Fibroblast of lung (primary cell): ENCODE data around the gene AZIN2. TPM values are rescaled to one million over a fixed set of nuclear protein-coding genes. Genes with fewer than 3 reads are reported as not detected.

Source experiments
- DNase-seq, 2 donors: peaks; one replicate each; pipeline versions ENCODE4 v3.0.0 to v3.0.0-alpha.2; 2010; ENCODE audit warnings: low read depth in 2 of 2
- H2AFZ ChIP-seq: 2 replicates; pipeline ENCODE4 v1.5.1; 2012; ENCODE audit warnings: low read length, control low read depth, inconsistent platforms
- H3K27ac ChIP-seq: 2 replicates; pipeline ENCODE4 v1.5.1; 2011; ENCODE audit warnings: low read length, control low read depth; ENCODE audit not compliant: insufficient read depth
- H3K27me3 ChIP-seq: 2 replicates; pipeline ENCODE4 v1.5.1; 2011; ENCODE audit warnings: mild to moderate bottlenecking, low read length; ENCODE audit not compliant: control insufficient read depth, insufficient read depth
- H3K36me3 ChIP-seq: 2 replicates; pipeline ENCODE4 v1.5.1; 2011; ENCODE audit warnings: low read length; ENCODE audit not compliant: control insufficient read depth, insufficient read depth
- H3K4me1 ChIP-seq: 2 replicates; pipeline ENCODE4 v1.5.1; 2011; ENCODE audit warnings: low read length; ENCODE audit not compliant: control insufficient read depth, insufficient read depth; ENCODE audit errors: extremely low read depth
- H3K4me2 ChIP-seq: 2 replicates; pipeline ENCODE4 v1.5.1; 2011; ENCODE audit warnings: low read length, control low read depth; ENCODE audit not compliant: insufficient read depth; ENCODE audit errors: extremely low read depth
- H3K4me3 ChIP-seq, 4 experiments: fragments of 200-600 bp in 1 of 4; sonication (generic) in 1 of 4; replicated peaks in 1 of 4; 2 replicates each; pipeline ENCODE4 v1.5.1; 2011 to 2016; ENCODE audit warnings: low read length in 4 of 4, low read depth in 3 of 4, mild to moderate bottlenecking in 3 of 4, control low read depth in 2 of 4, inconsistent platforms in 1 of 4, mixed read lengths in 1 of 4; ENCODE audit not compliant: insufficient read depth in 1 of 4; ENCODE audit errors: control extremely low read depth in 1 of 4
- H3K79me2 ChIP-seq: 2 replicates; pipeline ENCODE4 v1.5.1; 2012; ENCODE audit warnings: mild to moderate bottlenecking, low read length, inconsistent platforms; ENCODE audit not compliant: control insufficient read depth, insufficient read depth
- H3K9ac ChIP-seq: 2 replicates; pipeline ENCODE4 v1.5.1; 2011; ENCODE audit warnings: mild to moderate bottlenecking, low read length, control low read depth; ENCODE audit not compliant: insufficient read depth
- H3K9me3 ChIP-seq: 2 replicates; pipeline ENCODE4 v1.5.1; 2012; ENCODE audit warnings: low read depth, low read length; ENCODE audit not compliant: control insufficient read depth, insufficient read depth
- H4K20me1 ChIP-seq: 2 replicates; pipeline ENCODE4 v1.5.1; 2011; ENCODE audit warnings: low read length; ENCODE audit not compliant: control insufficient read depth, insufficient read depth; ENCODE audit errors: extremely low read depth
- EZH2 ChIP-seq: IDR thresholded peaks from 2 replicates; pipeline ENCODE4 v1.5.1; 2012; ENCODE audit warnings: low read length, control low read depth, mild to moderate bottlenecking; ENCODE audit errors: missing control alignments
- polyA plus RNA-seq, 2 donors: library from polyadenylated mRNA; depleted of rRNA in 1 of 2; stranded (reverse) in 1 of 2; unstranded in 1 of 2; fragments of >200 nt; gene quantifications; 2 replicates each; pipeline ENCODE4 v1.2.1, GENCODE V29; 2011 to 2012; ENCODE audit warnings: missing spikeins in 1 of 2
- total RNA-seq: library from RNA; depleted of rRNA; stranded (reverse); fragments of >200 nt; gene quantifications from 2 replicates; pipeline ENCODE4 v1.2.1, GENCODE V29; 2014
- TF ChIP-seq, protein P1 (sequence below), 2 donors: IDR thresholded peaks in 1 of 2; conservative IDR thresholded peaks in 1 of 2; 1 replicate in 1 of 2; 2 replicates in 1 of 2; pipeline ENCODE4 v1.5.1; 2011 to 2012; ENCODE audit warnings: low read length in 2 of 2, control low read depth in 1 of 2, inconsistent platforms in 1 of 2, low read depth in 1 of 2, mild to moderate bottlenecking in 1 of 2

AZIN2 gene
- total and polyA plus RNA-seq, 2 donors (not counting 1 experiment from before 2014, with no cell fraction given) = 3.2 to 9.1 TPM

DNA sequence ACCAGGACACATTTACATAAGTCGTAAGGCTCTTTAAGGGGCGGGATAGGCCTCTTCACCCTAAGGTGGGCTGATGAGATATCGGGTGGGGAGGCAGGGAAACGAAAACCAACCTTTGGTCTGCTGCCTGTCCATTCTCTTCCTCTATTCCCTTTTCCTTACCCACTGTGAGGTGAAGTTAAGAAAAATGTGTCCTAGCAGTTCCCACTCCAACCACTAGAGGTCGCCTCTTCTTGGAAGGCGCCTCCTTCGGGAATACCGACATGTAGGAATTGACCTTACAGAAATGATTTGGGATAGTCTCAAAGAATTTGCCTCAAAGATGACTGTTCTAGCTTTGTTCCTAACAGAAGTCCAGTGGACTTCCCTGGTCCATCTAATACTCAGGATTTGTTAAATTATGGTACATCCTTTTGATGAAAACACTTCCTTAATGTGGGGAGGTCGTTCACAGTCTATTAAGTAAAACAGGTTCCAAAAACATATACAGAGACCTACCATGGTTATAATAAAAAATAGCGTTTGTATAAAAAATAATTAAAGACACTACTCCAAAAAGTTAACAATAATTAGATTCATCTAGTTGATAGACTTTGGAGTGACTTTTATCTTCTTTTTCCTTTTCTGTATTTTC lies 14.1 kb downstream of the AZIN2 start:
- H2AFZ ChIP-seq = no peak overlapping the region
- no peak overlapping the region for H3K27ac ChIP-seq
- TF ChIP-seq EZH2 = no peak
- TF ChIP-seq, protein P1, sequence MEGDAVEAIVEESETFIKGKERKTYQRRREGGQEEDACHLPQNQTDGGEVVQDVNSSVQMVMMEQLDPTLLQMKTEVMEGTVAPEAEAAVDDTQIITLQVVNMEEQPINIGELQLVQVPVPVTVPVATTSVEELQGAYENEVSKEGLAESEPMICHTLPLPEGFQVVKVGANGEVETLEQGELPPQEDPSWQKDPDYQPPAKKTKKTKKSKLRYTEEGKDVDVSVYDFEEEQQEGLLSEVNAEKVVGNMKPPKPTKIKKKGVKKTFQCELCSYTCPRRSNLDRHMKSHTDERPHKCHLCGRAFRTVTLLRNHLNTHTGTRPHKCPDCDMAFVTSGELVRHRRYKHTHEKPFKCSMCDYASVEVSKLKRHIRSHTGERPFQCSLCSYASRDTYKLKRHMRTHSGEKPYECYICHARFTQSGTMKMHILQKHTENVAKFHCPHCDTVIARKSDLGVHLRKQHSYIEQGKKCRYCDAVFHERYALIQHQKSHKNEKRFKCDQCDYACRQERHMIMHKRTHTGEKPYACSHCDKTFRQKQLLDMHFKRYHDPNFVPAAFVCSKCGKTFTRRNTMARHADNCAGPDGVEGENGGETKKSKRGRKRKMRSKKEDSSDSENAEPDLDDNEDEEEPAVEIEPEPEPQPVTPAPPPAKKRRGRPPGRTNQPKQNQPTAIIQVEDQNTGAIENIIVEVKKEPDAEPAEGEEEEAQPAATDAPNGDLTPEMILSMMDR (conservative IDR thresholded peaks at IDR 0.05 in 1 of 2, IDR thresholded peaks at IDR 0.05 in 1 of 2; ENCODE audit: low read depth in 1 of 2, low read length in 2 of 2) = peak; percentile 98 to 99
- no peak overlapping the region for H3K4me3 ChIP-seq
- no peaks in the 10 kb centered on the region for H3K36me3 ChIP-seq
- no peaks in the 10 kb centered on the region for H3K27me3 ChIP-seq
- no peaks in the 10 kb centered on the region for H4K20me1 ChIP-seq
- no peaks in the 10 kb centered on the region for H3K9me3 ChIP-seq
- no peaks in the 10 kb centered on the region for H3K79me2 ChIP-seq
- DNase-seq = peak; percentile 62 to 80
- no peak overlapping the region for H3K9ac ChIP-seq
- H3K4me2 ChIP-seq = no peak overlapping the region
- H3K4me1 ChIP-seq = peaks cover 20% of the 10 kb centered on the region

DNA sequence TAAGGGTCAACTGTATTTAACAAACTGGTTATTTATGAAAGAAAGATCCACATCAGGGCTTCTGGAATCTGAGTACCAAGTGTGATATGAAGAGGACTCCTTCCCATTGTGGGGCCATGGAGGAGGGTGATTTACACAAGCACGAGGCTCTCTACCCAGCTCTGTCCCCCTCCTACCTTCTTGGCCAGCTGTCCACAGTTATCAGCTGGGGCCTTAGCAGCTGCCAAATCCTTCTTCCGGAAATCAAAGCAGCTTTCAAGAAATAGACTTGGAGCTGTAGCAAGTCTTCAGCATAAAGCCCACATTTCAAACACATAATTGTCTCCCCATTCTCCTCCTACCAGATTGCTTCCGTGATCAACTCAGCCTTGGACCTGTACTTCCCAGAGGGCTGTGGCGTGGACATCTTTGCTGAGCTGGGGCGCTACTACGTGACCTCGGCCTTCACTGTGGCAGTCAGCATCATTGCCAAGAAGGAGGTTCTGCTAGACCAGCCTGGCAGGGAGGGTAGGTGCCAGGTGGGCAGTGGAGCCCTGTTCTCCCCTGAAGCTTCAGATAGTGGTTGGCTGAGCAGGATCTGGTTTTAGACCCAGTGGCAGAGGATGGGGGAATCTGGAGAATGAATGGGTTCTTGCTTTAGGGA lies 15.5 kb downstream of the AZIN2 start:
- H3K9ac ChIP-seq = no peak overlapping the region
- TF ChIP-seq, protein P1 (conservative IDR thresholded peaks at IDR 0.05 in 1 of 2, IDR thresholded peaks at IDR 0.05 in 1 of 2; ENCODE audit: low read depth in 1 of 2, low read length in 2 of 2) = no peak
- TF ChIP-seq EZH2 = no peak
- H3K4me1 ChIP-seq = peaks cover 20% of the 10 kb centered on the region
- H3K27ac ChIP-seq = peak overlapping the region; percentile 100
- no peaks in the 10 kb centered on the region for H3K36me3 ChIP-seq
- no peaks in the 10 kb centered on the region for H3K27me3 ChIP-seq
- no peak overlapping the region for H3K4me2 ChIP-seq
- H4K20me1 ChIP-seq = no peaks in the 10 kb centered on the region
- no peak overlapping the region for H3K4me3 ChIP-seq
- peak overlapping the region; percentile 69 for H2AFZ ChIP-seq
- H3K9me3 ChIP-seq = no peaks in the 10 kb centered on the region
- H3K79me2 ChIP-seq = no peaks in the 10 kb centered on the region
- peak; percentile 72 to 74 for DNase-seq

DNA sequence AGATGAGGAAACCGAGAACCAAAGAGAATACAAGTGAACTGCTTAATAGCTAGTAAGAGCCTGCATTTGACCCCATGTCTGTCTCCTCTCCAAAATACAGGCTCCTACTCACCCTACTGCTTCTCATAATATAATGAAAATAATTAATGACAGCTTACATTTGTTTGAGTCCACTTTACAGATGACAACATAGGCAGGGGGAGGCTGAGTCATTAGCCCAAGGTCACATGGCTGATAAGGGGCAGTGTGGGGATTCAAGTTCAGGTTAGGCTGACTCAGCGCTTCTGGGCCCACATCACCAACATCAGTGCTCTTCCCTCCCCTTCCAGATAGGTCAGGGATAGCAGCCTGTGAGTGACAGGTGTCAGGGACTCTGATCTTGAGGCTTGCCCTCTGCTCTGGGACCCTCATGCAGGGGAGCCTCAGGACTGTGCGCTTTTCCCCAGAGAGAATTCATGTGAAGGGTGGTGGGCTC lies 16.2 kb downstream of the AZIN2 start:
- H3K27me3 ChIP-seq = no peaks in the 10 kb centered on the region
- H3K4me3 ChIP-seq = no peak overlapping the region
- no peak for TF ChIP-seq EZH2
- TF ChIP-seq, protein P1 (conservative IDR thresholded peaks at IDR 0.05 in 1 of 2, IDR thresholded peaks at IDR 0.05 in 1 of 2; ENCODE audit: low read depth in 1 of 2, low read length in 2 of 2) = no peak
- peaks cover 20% of the 10 kb centered on the region for H3K4me1 ChIP-seq
- no peaks in the 10 kb centered on the region for H3K36me3 ChIP-seq
- H4K20me1 ChIP-seq = no peaks in the 10 kb centered on the region
- peak; percentile 41 to 74 for DNase-seq
- H3K79me2 ChIP-seq = no peaks in the 10 kb centered on the region
- peak overlapping the region; percentile 100 for H3K27ac ChIP-seq
- H3K9ac ChIP-seq = no peak overlapping the region
- H2AFZ ChIP-seq = no peak overlapping the region
- H3K9me3 ChIP-seq = no peaks in the 10 kb centered on the region
- H3K4me2 ChIP-seq = no peak overlapping the region
